Stomach smooth muscle (tissue), 2 donors: ENCODE measurements around the gene SCUBE3.
A peak's percentile ranks its signal among the peaks of the same experiment; 100 is the strongest.

Experiments
- H3K27ac ChIP-seq: one replicate; pipeline ENCODE4 v1.7.0; 2013; ENCODE audit warnings: mild to moderate bottlenecking, low read length, inconsistent platforms
- H3K27me3 ChIP-seq, 2 donors: one replicate each; pipeline ENCODE4 v1.7.0; 2013; ENCODE audit warnings: low read length in 2 of 2; ENCODE audit not compliant: insufficient read depth in 2 of 2, control insufficient read depth in 1 of 2
- H3K36me3 ChIP-seq, 2 donors: one replicate each; pipeline ENCODE4 v1.7.0; 2013; ENCODE audit warnings: low read length in 2 of 2; ENCODE audit not compliant: control insufficient read depth in 2 of 2, insufficient read depth in 2 of 2
- H3K4me1 ChIP-seq: one replicate; pipeline ENCODE4 v1.7.0; 2013; ENCODE audit warnings: low read length; ENCODE audit not compliant: control insufficient read depth, insufficient read depth
- H3K4me3 ChIP-seq, 2 donors: one replicate each; pipeline ENCODE4 v1.7.0; 2013; ENCODE audit warnings: low read length in 2 of 2
- H3K9ac ChIP-seq, 2 donors: one replicate each; pipeline ENCODE4 v1.7.0; 2013; ENCODE audit warnings: low read length in 2 of 2, mild to moderate bottlenecking in 1 of 2
- H3K9me3 ChIP-seq, 2 donors: one replicate each; pipeline ENCODE4 v1.7.0; 2013; ENCODE audit warnings: low read length in 2 of 2; ENCODE audit not compliant: control insufficient read depth in 2 of 2
- donor health status: healthy.
- donor health status: Pancreatic carcinoma.

The SCUBE3 gene

GRCh38 chr6:35181933-35182612, 31.7 kb upstream of the SCUBE3 start:
- Histone ChIP-seq H3K27ac (no peak overlapping the region), H3K9me3 (no peaks in the 10 kb centered on the region), H3K36me3 (no peaks in the 10 kb centered on the region), H3K27me3 (peaks cover 0 to 11% of the 10 kb centered on the region in 2 donors), H3K4me1 (peaks cover 20% of the 10 kb centered on the region), H3K4me3 (peak overlapping the region in 1 of 2 donors; percentile 40), H3K9ac (no peak overlapping the region)

- Histone ChIP-seq H3K9ac (no peak overlapping the region), H3K4me3 (no peak overlapping the region), H3K9me3 (no peaks in the 10 kb centered on the region), H3K36me3 (no peaks in the 10 kb centered on the region), H3K27ac (no peak overlapping the region), H3K4me1 (peaks cover 20% of the 10 kb centered on the region), H3K27me3 (peaks cover 0 to 8% of the 10 kb centered on the region in 2 donors)
Observed at GRCh38 chr6:35183281-35183680, 30.5 kb upstream of the SCUBE3 start.

- Histone ChIP-seq H3K9me3 (no peaks in the 10 kb centered on the region), H3K4me3 (no peak overlapping the region), H3K27ac (no peak overlapping the region), H3K27me3 (peaks cover 0 to 8% of the 10 kb centered on the region in 2 donors), H3K36me3 (no peaks in the 10 kb centered on the region), H3K4me1 (peaks cover 20% of the 10 kb centered on the region), H3K9ac (no peak overlapping the region)
Observed at GRCh38 chr6:35183935-35184334, 29.8 kb upstream of the SCUBE3 start.

- peaks cover 0 to 8% of the 10 kb centered on the region in 2 donors for H3K27me3 ChIP-seq
- H3K4me3 ChIP-seq: no peak overlapping the region
- H3K36me3 ChIP-seq: no peaks in the 10 kb centered on the region
- H3K9me3 ChIP-seq: no peaks in the 10 kb centered on the region
- H3K27ac ChIP-seq: no peak overlapping the region
- H3K4me1 ChIP-seq: peaks cover 14% of the 10 kb centered on the region
- no peak overlapping the region for H3K9ac ChIP-seq
Observed at GRCh38 chr6:35184580-35185301, 29.0 kb upstream of the SCUBE3 start.

- H3K4me1 ChIP-seq: peaks cover 13% of the 10 kb centered on the region
- H3K27ac ChIP-seq: no peak overlapping the region
- H3K9me3 ChIP-seq: no peaks in the 10 kb centered on the region
Observed at GRCh38 chr6:35185302-35185681, 28.5 kb upstream of the SCUBE3 start.

GRCh38 chr6:35185971-35186370, 27.8 kb upstream of the SCUBE3 start:
- H3K4me1 ChIP-seq: peaks cover 12% of the 10 kb centered on the region
- no peaks in the 10 kb centered on the region for H3K36me3 ChIP-seq
- no peaks in the 10 kb centered on the region for H3K9me3 ChIP-seq
- peaks cover 0 to 8% of the 10 kb centered on the region in 2 donors for H3K27me3 ChIP-seq
- no peak overlapping the region for H3K9ac ChIP-seq
- no peak overlapping the region for H3K4me3 ChIP-seq
- no peak overlapping the region for H3K27ac ChIP-seq

More at GRCh38 chr6:35185302-35185681, 28.5 kb upstream of the SCUBE3 start:
- Histone ChIP-seq H3K36me3 (no peaks in the 10 kb centered on the region), H3K27me3 (peaks cover 0 to 8% of the 10 kb centered on the region in 2 donors), H3K4me3 (no peak overlapping the region), H3K9ac (no peak overlapping the region)

GRCh38 chr6:35186571-35186970, 27.2 kb upstream of the SCUBE3 start:
- Histone ChIP-seq H3K4me1 (peaks cover 6% of the 10 kb centered on the region), H3K9ac (no peak overlapping the region), H3K36me3 (no peaks in the 10 kb centered on the region), H3K27ac (no peak overlapping the region), H3K9me3 (no peaks in the 10 kb centered on the region), H3K27me3 (peaks cover 0 to 7% of the 10 kb centered on the region in 2 donors), H3K4me3 (no peak overlapping the region)

- Histone ChIP-seq H3K27me3 (no peaks in the 10 kb centered on the region), H3K27ac (no peak overlapping the region), H3K36me3 (no peaks in the 10 kb centered on the region), H3K9me3 (no peaks in the 10 kb centered on the region), H3K9ac (no peak overlapping the region), H3K4me1 (no peaks in the 10 kb centered on the region), H3K4me3 (no peak overlapping the region)
Observed at GRCh38 chr6:35188886-35189285, 24.9 kb upstream of the SCUBE3 start.

- H3K27me3 ChIP-seq: no peaks in the 10 kb centered on the region
- H3K4me3 ChIP-seq: no peak overlapping the region
- H3K27ac ChIP-seq: no peak overlapping the region
- no peak overlapping the region for H3K9ac ChIP-seq
- H3K4me1 ChIP-seq: no peaks in the 10 kb centered on the region
- H3K36me3 ChIP-seq: no peaks in the 10 kb centered on the region
- no peaks in the 10 kb centered on the region for H3K9me3 ChIP-seq
Observed at GRCh38 chr6:35190306-35190705, 23.4 kb upstream of the SCUBE3 start.

GRCh38 chr6:35191889-35192288, 21.9 kb upstream of the SCUBE3 start:
- H3K9ac ChIP-seq: no peak overlapping the region
- no peaks in the 10 kb centered on the region for H3K36me3 ChIP-seq
- H3K27me3 ChIP-seq: no peaks in the 10 kb centered on the region
- H3K4me1 ChIP-seq: no peaks in the 10 kb centered on the region
- no peaks in the 10 kb centered on the region for H3K9me3 ChIP-seq
- no peak overlapping the region for H3K4me3 ChIP-seq
- H3K27ac ChIP-seq: no peak overlapping the region

GRCh38 chr6:35192301-35192860, 21.4 kb upstream of the SCUBE3 start:
- H3K9me3 ChIP-seq: no peaks in the 10 kb centered on the region
- H3K4me1 ChIP-seq: no peaks in the 10 kb centered on the region
- H3K9ac ChIP-seq: no peak overlapping the region
- H3K27ac ChIP-seq: no peak overlapping the region
- no peaks in the 10 kb centered on the region for H3K36me3 ChIP-seq
- H3K27me3 ChIP-seq: no peaks in the 10 kb centered on the region
- no peak overlapping the region for H3K4me3 ChIP-seq
